ENCODE measurements around the gene NAV2. TPM values are rescaled to one million over a fixed set of nuclear protein-coding genes. Genes with fewer than 3 reads are reported as not detected.
"Not testable (repeated sequence)": the region's sequence is repeated elsewhere in the genome, so short reads cannot be mapped to it uniquely, and the experiment has no call there.

The NAV2 gene
- total RNA-seq, 1 experiment from 2014 or later = 23.3 TPM

GRCh38 chr11:20081336-20081735, 368.7 kb downstream of the NAV2 start:
- Histone ChIP-seq H3K36me3 (ENCODE audit: low read depth) (0 out of 2 replicates have a peak, but pooled peaks cover 3% of the 10 kb centered on the region), H3K27me3 (ENCODE audit: insufficient read depth, low read depth) (no peaks in the 10 kb centered on the region), H4K20me1 (ENCODE audit: insufficient read depth) (no peaks in the 10 kb centered on the region), H2AFZ (no peak overlapping the region), H3F3A (ENCODE audit: insufficient read depth, low read depth) (no peaks in the 10 kb centered on the region), H3K9me3 (ENCODE audit: insufficient read depth, low read depth) (no peaks in the 10 kb centered on the region), H3K4me1 (replicated peaks; ENCODE audit: insufficient read depth) (no peaks in the 10 kb centered on the region), H3K27ac (no peak overlapping the region), H3K9me2 (ENCODE audit: insufficient read depth) (peaks cover under 1% of the 10 kb centered on the region; the same call in 1 of the 2 replicates), H3K79me2 (ENCODE audit: low read depth) (no peaks in the 10 kb centered on the region), H3K4me3 (no peak overlapping the region), H3K4me2 (no peak overlapping the region)
- no peak for DNase-seq
- ChIA-PET POLR2A (ENCODE audit: unreplicated experiment) (no interaction called here), CTCF (no interaction called here)
- no TSS peak for BruUV-seq (replicated peaks)
- TF ChIP-seq EZH2 (IDR thresholded peaks at IDR 0.05; ENCODE audit: low read depth) (no peak), CTCF (conservative IDR thresholded peaks at IDR 0.05) (no peak)
- intact Hi-C loops (cut with micrococcal nuclease; ENCODE audit: unreplicated experiment) = no loop called here

GRCh38 chr11:20083877-20084276, 371.2 kb downstream of the NAV2 start:
- CTCF ChIA-PET; POLR2A ChIA-PET (ENCODE audit: unreplicated experiment); H3K27ac ChIP-seq; intact Hi-C loops (cut with micrococcal nuclease; ENCODE audit: unreplicated experiment); H2AFZ ChIP-seq; H3K36me3 ChIP-seq (ENCODE audit: low read depth); H3K4me2 ChIP-seq; H3K9me2 ChIP-seq (ENCODE audit: insufficient read depth); H3K79me2 ChIP-seq (ENCODE audit: low read depth); H3F3A ChIP-seq (ENCODE audit: insufficient read depth, low read depth); BruUV-seq (replicated peaks); H4K20me1 ChIP-seq (ENCODE audit: insufficient read depth); DNase-seq; H3K9me3 ChIP-seq (ENCODE audit: insufficient read depth, low read depth); H3K4me1 ChIP-seq (replicated peaks; ENCODE audit: insufficient read depth); H3K27me3 ChIP-seq (ENCODE audit: insufficient read depth, low read depth); H3K4me3 ChIP-seq: not testable (repeated sequence)

GRCh38 chr11:20084921-20085814, 372.5 kb downstream of the NAV2 start:
- Histone ChIP-seq H2AFZ (no peak overlapping the region), H3K4me2 (no peak overlapping the region), H3K27ac (no peak overlapping the region), H3K79me2 (ENCODE audit: low read depth) (no peaks in the 10 kb centered on the region), H3F3A (ENCODE audit: insufficient read depth, low read depth) (no peaks in the 10 kb centered on the region), H3K4me3 (no peak overlapping the region), H3K4me1 (replicated peaks; ENCODE audit: insufficient read depth) (no peaks in the 10 kb centered on the region), H3K27me3 (ENCODE audit: insufficient read depth, low read depth) (no peaks in the 10 kb centered on the region), H3K9me3 (ENCODE audit: insufficient read depth, low read depth) (no peaks in the 10 kb centered on the region), H4K20me1 (ENCODE audit: insufficient read depth) (no peaks in the 10 kb centered on the region), H3K36me3 (ENCODE audit: low read depth) (no peaks in the 10 kb centered on the region), H3K9me2 (ENCODE audit: insufficient read depth) (peaks cover 2% of the 10 kb centered on the region; the same call in 1 of the 2 replicates)
- ChIA-PET CTCF (no interaction called here), POLR2A (ENCODE audit: unreplicated experiment) (no interaction called here)
- no TSS peak for BruUV-seq (replicated peaks)
- intact Hi-C loops (cut with micrococcal nuclease; ENCODE audit: unreplicated experiment) = no loop called here
- TF ChIP-seq EZH2 (IDR thresholded peaks at IDR 0.05; ENCODE audit: low read depth) (no peak), CTCF (conservative IDR thresholded peaks at IDR 0.05) (no peak)
- no peak for DNase-seq

All from PC-9 (cell line).